GM12872 (cell line): ENCODE measurements around the gene TXLNG.

Source experiments
- CTCF ChIP-seq: IDR thresholded peaks from 3 replicates; pipeline ENCODE4 v1.5.1; 2011; ENCODE audit warnings: low read depth, mild to moderate bottlenecking, low read length, moderate library complexity; ENCODE audit not compliant: insufficient read depth

TXLNG gene

GRCh38 chrX:16786139-16786790, at the start of gene TXLNG:
TSS of gene TXLNG (plus strand) at chrX:16786466. CDS start at chrX:16786488, 22 bp downstream.
- TF ChIP-seq CTCF, result no peak

- no peak for TF ChIP-seq CTCF
These were observed 49.2 kb upstream of the TXLNG start for GRCh38 chrX:16737024-16737423.

GRCh38 chrX:16739574-16739973, 46.7 kb upstream of the TXLNG start:
- no peak for TF ChIP-seq CTCF

- TF ChIP-seq CTCF, result no peak
These were observed 42.5 kb upstream of the TXLNG start for GRCh38 chrX:16743604-16744325.

GRCh38 chrX:16745102-16745501, 41.2 kb upstream of the TXLNG start:
- no peak for TF ChIP-seq CTCF

GRCh38 chrX:16745659-16746058, 40.6 kb upstream of the TXLNG start:
- no peak for TF ChIP-seq CTCF

- no peak for TF ChIP-seq CTCF
These were observed 37.8 kb upstream of the TXLNG start for GRCh38 chrX:16748425-16748824.
